GM12891 (cell line): ENCODE results near the gene TMPRSS2.

Experiments
- POLR2A ChIP-seq: IDR thresholded peaks from 2 replicates; pipeline ENCODE4 v1.6.1; 2011; ENCODE audit warnings: low read depth, low read length, control low read depth
- POLR2AphosphoS5 ChIP-seq: IDR thresholded peaks from 2 replicates; pipeline ENCODE4 v1.6.1; 2011; ENCODE audit warnings: low read depth, low read length, control low read depth
- POU2F2 ChIP-seq: IDR thresholded peaks from 2 replicates; pipeline ENCODE4 v1.6.1; 2011; ENCODE audit warnings: low read depth, mild to moderate bottlenecking, control low read depth, low read length, moderate library complexity
- TAF1 ChIP-seq: IDR thresholded peaks from 2 replicates; pipeline ENCODE4 v1.6.1; 2011; ENCODE audit warnings: low read depth, low read length, control low read depth

DNA sequence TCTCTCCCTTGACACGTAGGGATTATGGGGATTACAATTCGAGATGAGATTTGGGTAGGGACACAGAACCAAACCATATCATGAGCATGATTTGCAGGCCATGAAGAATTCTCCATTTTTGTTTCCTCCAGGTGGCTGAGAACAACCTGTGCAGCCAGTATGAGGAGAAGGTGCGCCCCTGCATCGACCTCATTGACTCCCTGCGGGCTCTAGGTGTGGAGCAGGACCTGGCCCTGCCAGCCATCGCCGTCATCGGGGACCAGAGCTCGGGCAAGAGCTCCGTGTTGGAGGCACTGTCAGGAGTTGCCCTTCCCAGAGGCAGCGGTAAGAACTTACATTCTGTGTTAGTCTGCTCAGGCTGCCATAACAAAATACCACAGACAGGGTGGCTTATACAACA lies 72.3 kb downstream of the TMPRSS2 start:
- TF ChIP-seq POLR2AphosphoS5 (no peak; the same call in 1 of the 2 replicates), POLR2A (no peak), TAF1 (no peak), POU2F2 (no peak)
